Measurements from ENCODE around the gene KDM6A.

GRCh38 chrX:45024501-45024900 is 151.5 kb downstream of the KDM6A start:
- no peak for TF ChIP-seq FOXP4 (CRISPR knock-in tag; IDR thresholded peaks at IDR 0.05)
- TF ChIP-seq, protein P1, sequence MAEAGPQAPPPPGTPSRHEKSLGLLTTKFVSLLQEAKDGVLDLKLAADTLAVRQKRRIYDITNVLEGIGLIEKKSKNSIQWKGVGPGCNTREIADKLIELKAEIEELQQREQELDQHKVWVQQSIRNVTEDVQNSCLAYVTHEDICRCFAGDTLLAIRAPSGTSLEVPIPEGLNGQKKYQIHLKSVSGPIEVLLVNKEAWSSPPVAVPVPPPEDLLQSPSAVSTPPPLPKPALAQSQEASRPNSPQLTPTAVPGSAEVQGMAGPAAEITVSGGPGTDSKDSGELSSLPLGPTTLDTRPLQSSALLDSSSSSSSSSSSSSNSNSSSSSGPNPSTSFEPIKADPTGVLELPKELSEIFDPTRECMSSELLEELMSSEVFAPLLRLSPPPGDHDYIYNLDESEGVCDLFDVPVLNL (CRISPR knock-in tag; IDR thresholded peaks at IDR 0.05; ENCODE audit: borderline replicate concordance, low read depth): no peak

Data from WTC11 (cell line).